Activated naive CD4-positive, alpha-beta T cell treated with anti-CD3 and anti-CD28 coated beads for 36 hours (primary cell): Measurements from ENCODE around the gene HOMER2. TPM values are rescaled to one million over a fixed set of nuclear protein-coding genes. Genes with fewer than 3 reads are reported as not detected.
A peak's percentile ranks its signal among the peaks of the same experiment; 100 is the strongest.

Source experiments
- CTCF ChIA-PET: fragments of 350-600 bp; sonication (Branson Sonifier 250); formaldehyde crosslinking; loops from one replicate; lab custom pipeline; 2021; ENCODE audit warnings: antibody characterized with exemption; lab: Charles Lee
- DNase-seq: peaks from one replicate; pipeline ENCODE4 v3.0.0-alpha.2; 2020
- H3K27ac Mint-ChIP-seq: one replicate; pipeline ENCODE4 v1.8.0; 2021; ENCODE audit warnings: mild to moderate bottlenecking, mixed read lengths
- H3K27me3 Mint-ChIP-seq: one replicate; pipeline ENCODE4 v1.8.0; 2021; ENCODE audit warnings: low read depth, mixed read lengths
- H3K36me3 Mint-ChIP-seq: one replicate; pipeline ENCODE4 v1.8.0; 2021; ENCODE audit warnings: low read depth, mixed read lengths
- H3K4me1 Mint-ChIP-seq: one replicate; pipeline ENCODE4 v1.8.0; 2021; ENCODE audit warnings: low read depth, mixed read lengths
- H3K4me3 Mint-ChIP-seq: one replicate; pipeline ENCODE4 v1.8.0; 2021; ENCODE audit warnings: mild to moderate bottlenecking, moderate library complexity, mixed read lengths
- H3K9me3 Mint-ChIP-seq: one replicate; pipeline ENCODE4 v1.8.0; 2021; ENCODE audit warnings: mixed read lengths
- intact Hi-C: fragments of 100-400 bp; cut with micrococcal nuclease; formaldehyde crosslinking; loops from one replicate; pipeline ENCODE4 v1.15.1; 2023
- total RNA-seq, 2 experiments: library from RNA; stranded (reverse); gene quantifications; one replicate each; pipeline ENCODE4 v1.2.3, GENCODE V29; 2021

Gene HOMER2
- total RNA-seq, 2 experiments from 2014 or later, result 2.3 to 2.8 TPM

GRCh38 chr15:82809308-82810060, 143.0 kb downstream of the HOMER2 start, which contains the start of gene WHAMM:
Gene WHAMM (plus strand): TSS chr15:82809628. CDS start chr15:82809727, 99 bp downstream.
- Mint-ChIP-seq H3K27me3 (no peaks in the 10 kb centered on the region), H3K4me1 (peaks cover 26% of the 10 kb centered on the region), H3K36me3 (peaks cover 16% of the 10 kb centered on the region), H3K4me3 (peak within 1 kb of the TSS; percentile 87), H3K27ac (peak within 1 kb of the TSS; percentile 86), H3K9me3 (no peaks in the 10 kb centered on the region)
- peak; percentile 97 for DNase-seq
- CTCF ChIA-PET, result no interaction called here
- intact Hi-C loops, result loop anchor here (1.0 to 10.0 kb wide), 5 partner anchors 59 to 1515 kb away; partner anchors contain the start of gene RAMAC

- CTCF ChIA-PET, result no interaction called here
- H3K4me1 Mint-ChIP-seq, result peaks cover 26% of the 10 kb centered on the region
- H3K27ac Mint-ChIP-seq, result no peak overlapping the region
- no peak for DNase-seq
- H3K36me3 Mint-ChIP-seq, result peaks cover 8% of the 10 kb centered on the region
- H3K4me3 Mint-ChIP-seq, result no peak overlapping the region
- intact Hi-C loops, result loop anchor here (1.0 kb wide), 2 partner anchors 58 to 128 kb away; no protein-coding TSS in a partner anchor
- no peaks in the 10 kb centered on the region for H3K9me3 Mint-ChIP-seq
- H3K27me3 Mint-ChIP-seq, result no peaks in the 10 kb centered on the region
Observed at GRCh38 chr15:82808634-82809041, 143.9 kb downstream of the HOMER2 start.

DNA sequence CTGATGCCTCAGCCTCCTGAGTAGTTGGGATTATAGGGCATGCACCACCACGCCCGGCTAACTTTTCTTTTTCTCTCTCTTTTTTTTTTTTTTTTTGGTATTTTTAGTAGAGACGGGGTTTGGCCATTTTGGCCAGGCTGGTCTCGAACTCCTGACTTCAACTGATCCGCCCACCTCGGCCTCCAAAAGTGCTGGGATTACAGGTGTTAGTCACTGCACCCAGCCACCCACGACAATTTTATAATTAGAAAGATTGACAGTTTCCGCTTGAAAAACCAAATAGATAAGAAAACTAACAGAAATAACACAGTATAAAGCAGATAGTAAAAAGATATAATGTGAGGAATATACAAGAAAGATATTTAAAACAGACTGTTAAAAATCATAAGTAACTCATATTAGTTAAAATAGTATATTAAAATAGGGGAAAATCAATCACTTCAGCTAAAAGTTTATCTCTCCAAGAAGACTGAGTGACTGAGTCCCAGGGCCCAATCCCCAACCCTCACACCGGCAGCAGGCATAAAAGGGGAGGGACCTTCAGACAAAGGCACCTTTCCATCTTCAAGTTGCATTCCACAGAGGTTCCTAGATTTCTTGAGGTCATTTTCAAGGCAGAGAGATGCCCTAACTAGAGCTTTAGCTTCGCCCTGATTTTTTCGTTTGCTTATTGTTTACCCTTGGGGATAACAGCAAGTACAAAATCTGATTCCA, 144.4 kb downstream of the HOMER2 start:
- H3K4me3 Mint-ChIP-seq, result no peak overlapping the region
- H3K4me1 Mint-ChIP-seq, result peaks cover 26% of the 10 kb centered on the region
- no peak for DNase-seq
- H3K27ac Mint-ChIP-seq, result no peak overlapping the region
- no peaks in the 10 kb centered on the region for H3K27me3 Mint-ChIP-seq
- H3K36me3 Mint-ChIP-seq, result peaks cover 8% of the 10 kb centered on the region
- CTCF ChIA-PET, result no interaction called here
- intact Hi-C loops, result no loop called here
- no peaks in the 10 kb centered on the region for H3K9me3 Mint-ChIP-seq

DNA sequence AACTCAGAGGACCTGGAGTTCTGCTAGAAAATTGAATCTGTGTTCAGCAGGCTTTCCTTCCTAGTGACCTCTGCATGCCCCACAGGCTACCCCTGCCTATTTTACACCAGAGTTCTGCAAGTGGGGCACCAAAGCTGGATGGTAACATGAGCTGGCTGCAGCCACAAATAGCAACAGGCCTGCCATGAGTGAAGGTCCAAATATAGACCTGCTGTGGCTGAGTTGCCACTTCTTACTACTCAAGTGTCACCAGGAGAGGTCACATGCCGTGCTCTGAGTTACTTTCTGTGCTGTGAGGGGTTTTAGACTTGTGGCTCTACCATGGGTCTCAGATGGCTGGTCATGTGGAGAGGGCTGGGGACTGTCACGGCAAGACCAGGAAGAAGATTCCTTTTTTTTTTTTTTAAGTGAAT, 146.5 kb downstream of the HOMER2 start, which contains the start of gene FSD2:
Gene FSD2, minus strand, starts transcription at position 76 of the 413 bp plus-strand sequence. CDS start 18,679 bp downstream, outside the sequence.
- DNase-seq, result no peak
- CTCF ChIA-PET, result no interaction called here
- no peaks in the 10 kb centered on the region for H3K36me3 Mint-ChIP-seq
- peaks cover 11% of the 10 kb centered on the region for H3K4me1 Mint-ChIP-seq
- intact Hi-C loops, result no loop called here
- no peaks in the 10 kb centered on the region for H3K9me3 Mint-ChIP-seq
- peaks cover 6% of the 10 kb centered on the region for H3K27me3 Mint-ChIP-seq
- H3K4me3 Mint-ChIP-seq, result no peak within 1 kb of the TSS
- no peak within 1 kb of the TSS for H3K27ac Mint-ChIP-seq

DNA sequence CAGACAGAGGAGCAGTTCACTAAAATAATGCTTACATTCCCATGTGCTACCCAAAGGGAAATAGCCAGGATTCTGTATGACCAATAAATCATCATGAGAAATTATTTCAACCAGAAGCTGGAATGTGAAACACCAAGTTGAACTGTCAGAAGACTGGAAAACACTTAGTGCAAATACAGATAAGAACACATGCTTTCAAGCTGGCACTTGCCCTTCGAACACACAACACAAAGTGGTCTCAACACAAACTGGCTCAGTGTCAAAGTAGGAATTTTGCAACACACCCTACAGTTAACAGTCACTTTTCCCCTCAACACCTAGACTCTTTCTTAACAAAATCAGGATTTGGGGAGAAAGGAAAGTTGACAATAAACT, 148.0 kb downstream of the HOMER2 start:
- intact Hi-C loops, result no loop called here
- Mint-ChIP-seq H3K4me1 (peaks cover 11% of the 10 kb centered on the region), H3K27me3 (peaks cover 12% of the 10 kb centered on the region), H3K9me3 (no peaks in the 10 kb centered on the region), H3K36me3 (no peaks in the 10 kb centered on the region), H3K27ac (no peak overlapping the region), H3K4me3 (no peak overlapping the region)
- no peak for DNase-seq
- CTCF ChIA-PET, result no interaction called here

DNA sequence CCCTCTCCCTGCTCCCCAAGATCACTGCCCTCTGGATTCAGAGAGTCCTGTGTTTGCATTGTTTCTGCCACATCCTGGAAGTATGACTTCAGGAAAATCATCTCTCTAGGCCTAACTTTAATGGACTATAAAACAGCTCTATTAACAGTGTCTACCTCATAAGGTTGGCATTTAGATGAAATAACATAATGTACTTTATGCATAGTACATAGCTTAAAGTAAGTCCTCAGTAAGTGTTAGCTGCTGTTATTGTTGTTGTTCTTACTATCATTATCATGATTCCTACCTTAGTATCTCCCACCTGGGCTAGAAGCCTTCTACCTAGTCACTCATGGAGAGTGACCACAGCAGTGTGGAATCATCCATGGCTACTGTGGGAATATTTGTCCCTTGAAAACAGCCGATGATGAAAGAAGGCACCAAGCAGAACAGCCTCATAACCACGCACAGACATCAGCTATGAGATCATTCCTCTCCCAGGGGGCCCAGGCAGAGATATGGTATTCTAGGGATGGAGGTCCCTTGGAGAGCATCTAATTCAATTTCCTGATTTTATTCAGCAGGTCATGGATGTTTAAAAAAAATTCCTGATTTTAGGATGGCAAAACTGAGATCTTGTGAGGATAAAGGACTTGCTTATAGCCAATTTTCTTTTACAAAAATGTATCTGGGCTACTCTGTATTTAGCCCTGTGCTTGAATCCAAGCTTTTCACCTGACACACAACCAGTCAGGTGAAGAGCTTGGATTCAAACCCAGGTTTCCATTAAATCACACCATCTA, 148.5 kb downstream of the HOMER2 start:
- H3K4me1 Mint-ChIP-seq, result peaks cover 8% of the 10 kb centered on the region
- H3K27me3 Mint-ChIP-seq, result peaks cover 18% of the 10 kb centered on the region
- H3K27ac Mint-ChIP-seq, result no peak overlapping the region
- no peak overlapping the region for H3K4me3 Mint-ChIP-seq
- DNase-seq, result no peak
- H3K36me3 Mint-ChIP-seq, result no peaks in the 10 kb centered on the region
- intact Hi-C loops, result no loop called here
- CTCF ChIA-PET, result no interaction called here
- H3K9me3 Mint-ChIP-seq, result no peaks in the 10 kb centered on the region

DNA sequence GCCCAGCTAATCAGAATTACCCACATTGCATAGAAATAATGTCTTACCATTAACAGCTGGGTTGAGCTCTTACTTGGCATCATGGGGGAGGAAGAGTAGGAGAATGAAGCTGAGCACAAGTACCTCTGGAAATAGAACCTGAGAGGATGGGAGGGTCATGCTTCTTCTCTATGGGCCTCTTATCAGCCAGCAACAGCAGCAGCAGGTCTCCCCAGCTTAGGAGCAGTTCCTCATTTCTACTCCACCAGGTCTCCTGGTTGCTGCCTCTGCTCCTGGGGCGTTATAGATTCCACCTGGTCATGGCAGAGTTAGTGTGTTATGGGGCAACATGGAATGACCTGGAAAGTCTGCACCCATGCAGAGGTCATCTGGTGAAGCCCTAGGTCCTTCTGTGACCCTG, 150.0 kb downstream of the HOMER2 start:
- H3K9me3 Mint-ChIP-seq, result no peaks in the 10 kb centered on the region
- no peaks in the 10 kb centered on the region for H3K4me1 Mint-ChIP-seq
- CTCF ChIA-PET, result no interaction called here
- intact Hi-C loops, result no loop called here
- H3K27ac Mint-ChIP-seq, result no peak overlapping the region
- no peak for DNase-seq
- H3K4me3 Mint-ChIP-seq, result no peak overlapping the region
- peaks cover 18% of the 10 kb centered on the region for H3K27me3 Mint-ChIP-seq
- no peaks in the 10 kb centered on the region for H3K36me3 Mint-ChIP-seq

DNA sequence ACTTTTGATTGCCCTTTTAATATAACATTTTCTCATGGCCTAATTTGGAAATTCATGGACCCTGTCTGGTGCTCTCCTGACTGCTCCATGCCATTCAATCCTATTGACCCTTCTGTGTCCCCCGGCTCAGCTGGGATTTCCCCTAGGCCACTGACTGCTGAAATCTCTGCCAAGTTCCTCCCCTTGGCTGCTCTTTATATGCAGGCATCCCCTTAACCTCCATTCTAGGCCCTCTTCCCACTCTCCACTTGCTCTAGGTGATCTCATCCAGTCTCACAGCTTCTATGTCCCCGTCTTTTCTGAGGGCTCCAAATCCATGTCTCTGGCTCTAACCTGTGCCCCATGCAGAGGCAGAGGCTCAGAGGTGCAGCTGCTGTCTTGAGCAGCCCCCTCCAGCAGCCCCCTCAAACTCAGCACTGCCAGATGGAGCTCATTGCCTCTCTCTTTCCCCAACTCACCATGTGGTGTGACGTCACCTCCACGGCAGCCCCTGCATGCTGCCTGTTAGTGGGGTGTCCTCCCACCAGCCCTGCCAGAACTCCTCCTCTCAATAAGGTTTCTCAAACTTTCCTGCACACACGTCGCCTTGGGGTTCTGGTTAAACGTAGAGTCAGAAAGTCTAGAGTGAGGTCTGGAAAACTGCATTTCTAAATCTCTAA, 153.2 kb downstream of the HOMER2 start:
- Mint-ChIP-seq H3K4me1 (no peaks in the 10 kb centered on the region), H3K4me3 (no peak overlapping the region), H3K27ac (no peak overlapping the region), H3K27me3 (peaks cover 18% of the 10 kb centered on the region), H3K36me3 (no peaks in the 10 kb centered on the region), H3K9me3 (peaks cover 1% of the 10 kb centered on the region)
- intact Hi-C loops, result no loop called here
- CTCF ChIA-PET, result no interaction called here
- DNase-seq, result no peak

Other genes with a start within 250 kb of the HOMER2 start
- gene AP3B2, start 242.8 kb downstream of the HOMER2 start, total RNA-seq, result under 1 TPM; 0.37 to 0.52 TPM
- gene FSD2, start 146.7 kb downstream of the HOMER2 start, total RNA-seq, result not detected
- gene WHAMM, start 143.1 kb downstream of the HOMER2 start, total RNA-seq, result 1 to 10 TPM; 3.7 to 5.7 TPM
- 10 to 100 TPM; 15.3 to 15.6 TPM for gene RAMAC, start 33.5 kb upstream of the HOMER2 start, total RNA-seq
- gene C15orf40, start 58.9 kb upstream of the HOMER2 start, total RNA-seq, result 10 to 100 TPM; 20.6 to 21.7 TPM
- 10 to 100 TPM; 45.2 to 46.1 TPM for gene BTBD1, start 114.5 kb upstream of the HOMER2 start, total RNA-seq
- gene TM6SF1, start 154.9 kb upstream of the HOMER2 start, total RNA-seq, result 1 to 10 TPM; 1.7 to 3.4 TPM